HL-60 (cell line): ENCODE results near the gene HES5.
"Not testable (repeated sequence)": the region's sequence is repeated elsewhere in the genome, so short reads cannot be mapped to it uniquely, and the experiment has no call there.

Experiments used
- DNase-seq, 2 experiments: peaks; one replicate each; pipeline ENCODE4 v3.0.0-alpha.2; 2010 to 2020; ENCODE audit warnings: low read depth in 1 of 2, low spot score in 1 of 2
- H3K27ac ChIP-seq: fragments of 250-450 bp; sonication (Bioruptor Pico); replicated peaks from 2 replicates; pipeline ENCODE4 v1.5.1; 2020; ENCODE audit warnings: mild to moderate bottlenecking, moderate library complexity
- H3K27me3 ChIP-seq: fragments of 250-450 bp; sonication (Bioruptor Pico); 2 replicates; pipeline ENCODE4 v1.5.1; 2021; ENCODE audit warnings: mild to moderate bottlenecking, moderate library complexity; ENCODE audit not compliant: insufficient read depth, poor library complexity, severe bottlenecking
- H3K4me3 ChIP-seq: replicated peaks from 2 replicates; pipeline ENCODE4 v1.5.1; 2011; ENCODE audit warnings: mild to moderate bottlenecking, control low read depth, low read length; ENCODE audit not compliant: insufficient read depth
- CTCF ChIP-seq: IDR thresholded peaks from one replicate; pipeline ENCODE4 v1.5.1; 2011; ENCODE audit warnings: low read length, control low read depth, inconsistent platforms; ENCODE audit not compliant: insufficient read depth
- GABPA ChIP-seq: IDR thresholded peaks from 2 replicates; pipeline ENCODE4 v1.6.1; 2012; ENCODE audit warnings: low read depth
- POLR2AphosphoS5 ChIP-seq: IDR thresholded peaks from 2 replicates; pipeline ENCODE4 v1.6.1; 2012; ENCODE audit warnings: low read depth
- REST ChIP-seq: IDR thresholded peaks from 2 replicates; pipeline ENCODE4 v1.6.1; 2012; ENCODE audit warnings: low read depth; ENCODE audit not compliant: insufficient replicate concordance
- SPI1 ChIP-seq: IDR thresholded peaks from 2 replicates; pipeline ENCODE4 v1.6.1; 2012; ENCODE audit warnings: low read depth, mild to moderate bottlenecking, borderline replicate concordance
- long read RNA-seq: library from polyadenylated mRNA; unstranded; transcript quantifications from one replicate; pipeline ENCODE4 v2.0.0, GENCODE V29; 2020

Gene HES5
- long read RNA-seq, result 0 reads

GRCh38 chr1:2529784-2530512, at the start of gene HES5:
Gene HES5, minus strand, starts transcription at chr1:2530263. Its CDS starts 99 bp downstream, at chr1:2530164.
- Histone ChIP-seq H3K27me3 (peaks cover 60% of the 10 kb centered on the region), H3K27ac (no peak within 1 kb of the TSS), H3K4me3 (no peak within 1 kb of the TSS)
- TF ChIP-seq SPI1 (no peak), POLR2AphosphoS5 (no peak), GABPA (no peak), REST (no peak), CTCF (no peak)
- DNase-seq, result no peak

GRCh38 chr1:2578758-2579118, 48.7 kb upstream of the HES5 start:
- DNase-seq, result no peak
- Histone ChIP-seq H3K4me3 (no peak overlapping the region), H3K27ac (peak overlapping the region; percentile 69), H3K27me3 (no peaks in the 10 kb centered on the region)
- TF ChIP-seq CTCF (no peak), POLR2AphosphoS5 (no peak), SPI1 (no peak), GABPA (no peak), REST (no peak)

- H3K4me3 ChIP-seq, H3K27me3 ChIP-seq, DNase-seq: not testable (repeated sequence)
- H3K27ac ChIP-seq, result peak overlapping the region; percentile 69
Observed at GRCh38 chr1:2577565-2578075, 47.6 kb upstream of the HES5 start.

- TF ChIP-seq SPI1 (no peak), CTCF (no peak), REST (no peak), GABPA (no peak), POLR2AphosphoS5 (no peak)
- no peak for DNase-seq
- Histone ChIP-seq H3K4me3 (no peak overlapping the region), H3K27me3 (no peaks in the 10 kb centered on the region), H3K27ac (no peak overlapping the region)
Observed at GRCh38 chr1:2575801-2576663, 46.0 kb upstream of the HES5 start.
